Upper lobe of left lung (tissue), 6 donors: Measurements from ENCODE around the gene MAP3K3. TPM values are rescaled to one million over a fixed set of nuclear protein-coding genes. Genes with fewer than 3 reads are reported as not detected.

ENCODE experiments used
- ATAC-seq, 2 donors: fragments of 200-7000 bp; cut with Tn5 transposase; one replicate each; pipeline ENCODE4 v1.9.1; 2022; ENCODE audit warnings: mild to moderate bottlenecking in 2 of 2, moderate library complexity in 2 of 2; ENCODE audit not compliant: low FRiP score in 2 of 2
- DNase-seq, 2 donors: peaks; one replicate each; pipeline ENCODE4 v3.0.0-alpha.2; 2019 to 2020
- H3K27ac ChIP-seq, 4 donors: fragments of 200-600 bp; sonication (generic); one replicate each; pipeline ENCODE4 v1.5.1; 2016 to 2019
- H3K27me3 ChIP-seq, 4 donors: fragments of 200-600 bp; sonication (generic); one replicate each; pipeline ENCODE4 v1.5.1; 2017 to 2019
- H3K36me3 ChIP-seq, 4 donors: fragments of 200-600 bp; sonication (generic); one replicate each; pipeline ENCODE4 v1.5.1; 2016 to 2019
- H3K4me1 ChIP-seq, 4 donors: fragments of 200-600 bp; sonication (generic); one replicate each; pipeline ENCODE4 v1.5.1; 2018 to 2019
- H3K4me3 ChIP-seq, 4 donors: fragments of 200-600 bp; sonication (generic); one replicate each; pipeline ENCODE4 v1.5.1; 2017 to 2019; ENCODE audit warnings: mild to moderate bottlenecking in 2 of 4, moderate library complexity in 1 of 4
- H3K9me3 ChIP-seq, 4 donors: fragments of 200-600 bp; sonication (generic); one replicate each; pipeline ENCODE4 v1.5.1; 2018 to 2019
- EP300 ChIP-seq, 4 donors: sonication (generic); formaldehyde crosslinking; IDR thresholded peaks; one replicate each; pipeline ENCODE4 v1.5.1; 2017; ENCODE audit warnings: antibody characterized with exemption in 4 of 4, control low read depth in 2 of 4
- POLR2A ChIP-seq, 4 donors: fragments of 450-650 bp; IDR thresholded peaks; one replicate each; pipeline ENCODE4 v1.5.1; 2016 to 2017; ENCODE audit warnings: antibody characterized with exemption in 4 of 4, mild to moderate bottlenecking in 2 of 4
- POLR2AphosphoS5 ChIP-seq, 2 donors: sonication (generic); formaldehyde crosslinking; IDR thresholded peaks; one replicate each; pipeline ENCODE4 v1.5.1; 2017; ENCODE audit warnings: antibody characterized with exemption in 2 of 2
- WGBS, 2 donors: methylation state at CpG; one replicate each; pipeline ENCODE4 v1.1.5; 2017 to 2018; 5-methylcytosine and 5-hydroxymethylcytosine counted together
- total RNA-seq, 6 donors: library from RNA; depleted of rRNA in 4 of 6; stranded (reverse); fragments of >200 nt in 4 of 6; gene quantifications; one replicate each; pipeline versions ENCODE4 v1.1.0 to v1.2.1, GENCODE V29; 2016 to 2021
- TF ChIP-seq, protein P1 (sequence below), 6 experiments: fragments of 450-650 bp in 4 of 6; fragments of 200-600 bp in 2 of 6; sonication (generic) in 2 of 6; IDR thresholded peaks; one replicate each; pipeline ENCODE4 v1.5.1; 2016 to 2019; ENCODE audit warnings: antibody characterized with exemption in 6 of 6
- donor health status: DM: no; HTN: no; CAD: no; lungs with moderate emphysema.
- donor health status: DM: no; HTN: yes; CAD: no; lungs with severe emphysema.

MAP3K3 gene
- total RNA-seq, 6 donors from 2014 or later = 55.1 to 116 (median 60.4) TPM

DNA sequence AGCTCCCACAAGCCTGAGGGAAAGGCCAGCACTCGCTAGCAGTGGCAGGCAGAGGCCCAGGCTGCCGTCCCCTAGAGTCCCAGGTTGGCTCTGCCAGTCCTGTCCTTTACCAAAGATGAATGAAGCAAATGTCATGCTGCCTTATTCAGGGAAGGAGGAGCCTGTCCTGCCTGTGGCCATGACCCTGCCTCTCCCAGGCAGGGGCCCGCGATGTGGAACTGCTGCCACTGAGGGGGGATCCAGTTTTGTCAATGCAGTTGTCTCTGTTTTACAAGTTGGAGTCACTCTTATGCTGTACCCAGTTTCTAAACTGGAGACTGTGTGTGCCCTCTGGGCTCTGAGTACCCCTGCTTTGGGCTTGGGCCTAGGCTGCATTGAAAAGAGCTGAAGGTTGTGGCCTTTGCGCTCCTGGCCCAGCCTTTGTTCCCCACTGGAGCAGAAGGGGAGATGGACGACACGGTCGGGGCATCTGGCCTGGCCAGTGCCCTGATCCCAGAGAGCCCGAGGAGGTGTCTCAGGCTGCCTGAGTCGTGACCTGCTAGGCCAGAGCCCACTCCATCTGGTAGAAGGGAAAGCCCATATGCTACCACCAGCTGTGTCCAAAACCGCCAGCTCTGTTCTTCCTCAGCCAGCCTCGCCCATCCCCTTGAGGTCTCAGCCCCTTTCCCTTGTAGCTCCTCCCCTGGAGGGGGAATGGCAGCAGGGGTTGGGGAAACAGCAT, 72.2 kb downstream of the MAP3K3 start:
- H3K4me3 ChIP-seq = no peak overlapping the region
- H3K36me3 ChIP-seq = peaks cover 27 to 55% (median 52%) of the 10 kb centered on the region in 4 donors
- H3K9me3 ChIP-seq = no peaks in the 10 kb centered on the region
- TF ChIP-seq POLR2AphosphoS5 (IDR thresholded peaks at IDR 0.05) (no peak), EP300 (IDR thresholded peaks at IDR 0.05) (no peak), POLR2A (IDR thresholded peaks at IDR 0.05) (no peak)
- TF ChIP-seq, protein P1, sequence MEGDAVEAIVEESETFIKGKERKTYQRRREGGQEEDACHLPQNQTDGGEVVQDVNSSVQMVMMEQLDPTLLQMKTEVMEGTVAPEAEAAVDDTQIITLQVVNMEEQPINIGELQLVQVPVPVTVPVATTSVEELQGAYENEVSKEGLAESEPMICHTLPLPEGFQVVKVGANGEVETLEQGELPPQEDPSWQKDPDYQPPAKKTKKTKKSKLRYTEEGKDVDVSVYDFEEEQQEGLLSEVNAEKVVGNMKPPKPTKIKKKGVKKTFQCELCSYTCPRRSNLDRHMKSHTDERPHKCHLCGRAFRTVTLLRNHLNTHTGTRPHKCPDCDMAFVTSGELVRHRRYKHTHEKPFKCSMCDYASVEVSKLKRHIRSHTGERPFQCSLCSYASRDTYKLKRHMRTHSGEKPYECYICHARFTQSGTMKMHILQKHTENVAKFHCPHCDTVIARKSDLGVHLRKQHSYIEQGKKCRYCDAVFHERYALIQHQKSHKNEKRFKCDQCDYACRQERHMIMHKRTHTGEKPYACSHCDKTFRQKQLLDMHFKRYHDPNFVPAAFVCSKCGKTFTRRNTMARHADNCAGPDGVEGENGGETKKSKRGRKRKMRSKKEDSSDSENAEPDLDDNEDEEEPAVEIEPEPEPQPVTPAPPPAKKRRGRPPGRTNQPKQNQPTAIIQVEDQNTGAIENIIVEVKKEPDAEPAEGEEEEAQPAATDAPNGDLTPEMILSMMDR (IDR thresholded peaks at IDR 0.05) = no peak
- 85 to 87% methylated on average over 5 to 11 of the region's 12 CpGs for WGBS, 2 donors
- no peak for DNase-seq
- H3K27ac ChIP-seq = no peak overlapping the region
- H3K27me3 ChIP-seq = no peaks in the 10 kb centered on the region
- ATAC-seq = no peak
- peaks cover 20 to 30% (median 26%) of the 10 kb centered on the region in 4 donors for H3K4me1 ChIP-seq

DNA sequence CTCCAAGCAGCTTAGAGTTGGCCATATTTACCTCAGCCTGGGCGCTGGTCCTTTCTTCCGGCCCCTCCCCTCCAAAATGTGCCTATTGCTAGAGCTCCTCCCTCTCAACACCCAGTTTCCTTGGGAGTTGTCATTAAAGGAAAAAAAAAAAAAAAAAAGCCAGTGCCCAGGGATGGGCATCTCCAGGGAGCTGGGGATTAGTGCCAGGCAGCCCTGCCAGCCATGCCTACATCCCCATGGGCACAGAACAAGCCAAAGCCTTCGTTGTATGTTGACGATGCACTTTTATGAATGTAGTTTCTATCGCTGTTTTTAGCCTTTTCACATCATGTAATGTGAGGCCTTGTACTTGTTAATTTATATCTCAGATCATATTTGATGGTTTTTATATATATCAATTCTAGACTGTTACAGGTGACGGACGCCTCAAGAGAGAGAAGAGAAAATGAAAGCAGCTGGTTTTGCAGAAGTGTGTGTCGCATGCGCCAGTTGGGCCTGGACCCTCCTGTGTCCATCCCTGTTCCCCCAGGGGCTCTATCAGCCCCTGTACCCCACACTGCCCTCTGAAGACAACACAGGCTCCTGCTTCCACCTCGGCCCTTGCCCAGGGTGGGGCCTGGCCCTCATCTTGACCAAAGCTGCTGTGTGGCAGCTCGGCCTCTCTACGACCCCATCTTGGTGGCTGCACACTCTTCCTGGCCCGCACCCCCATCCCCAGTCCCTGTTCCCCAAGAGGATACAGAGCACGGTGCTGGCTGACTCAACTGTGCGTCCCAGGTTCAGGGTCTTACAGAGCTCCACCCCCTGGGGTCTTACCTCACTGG, 72.9 kb downstream of the MAP3K3 start:
- no peak overlapping the region for H3K4me3 ChIP-seq
- no peak for DNase-seq
- no peaks in the 10 kb centered on the region for H3K27me3 ChIP-seq
- peaks cover 19 to 48% (median 45%) of the 10 kb centered on the region in 4 donors for H3K36me3 ChIP-seq
- ATAC-seq = no peak
- TF ChIP-seq EP300 (IDR thresholded peaks at IDR 0.05) = no peak
- no peak for TF ChIP-seq POLR2AphosphoS5 (IDR thresholded peaks at IDR 0.05)
- no peak for TF ChIP-seq POLR2A (IDR thresholded peaks at IDR 0.05)
- TF ChIP-seq, protein P1 (IDR thresholded peaks at IDR 0.05) = no peak
- 71 to 85% methylated on average over 15 of the region's 15 CpGs for WGBS, 2 donors
- H3K27ac ChIP-seq = peak overlapping the region in 1 of 4 donors; percentile 6
- H3K4me1 ChIP-seq = peaks cover 22 to 38% (median 27%) of the 10 kb centered on the region in 4 donors
- H3K9me3 ChIP-seq = no peaks in the 10 kb centered on the region

DNA sequence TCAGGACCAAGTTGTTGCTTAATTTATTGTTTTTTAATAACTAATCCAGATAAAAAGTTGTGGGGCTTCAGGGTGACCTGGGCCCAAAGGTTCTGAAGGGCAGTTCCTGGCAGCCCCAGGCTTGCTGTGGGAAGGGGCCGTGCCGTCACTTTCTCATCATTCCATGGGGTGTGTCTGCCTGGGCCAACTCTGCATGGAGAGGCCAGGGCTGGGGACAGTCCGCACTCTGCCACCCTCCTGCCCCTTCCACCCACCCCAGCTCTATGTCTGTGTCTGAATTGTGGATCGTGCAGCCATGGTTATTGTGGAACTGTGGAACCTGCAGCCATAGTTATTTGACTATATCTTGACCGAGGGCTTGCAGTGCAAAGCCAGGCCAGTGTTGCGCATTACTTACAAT, 73.7 kb downstream of the MAP3K3 start:
- H3K9me3 ChIP-seq = no peaks in the 10 kb centered on the region
- peaks cover 29 to 45% (median 33%) of the 10 kb centered on the region in 4 donors for H3K4me1 ChIP-seq
- TF ChIP-seq EP300 (IDR thresholded peaks at IDR 0.05) (no peak), POLR2A (IDR thresholded peaks at IDR 0.05) (no peak), POLR2AphosphoS5 (IDR thresholded peaks at IDR 0.05) (no peak)
- TF ChIP-seq, protein P1 (IDR thresholded peaks at IDR 0.05) = no peak
- H3K27me3 ChIP-seq = no peaks in the 10 kb centered on the region
- ATAC-seq (no peak), DNase-seq (no peak)
- H3K27ac ChIP-seq = peak overlapping the region in 1 of 4 donors; percentile 88
- peaks cover 15 to 40% (median 37%) of the 10 kb centered on the region in 4 donors for H3K36me3 ChIP-seq
- WGBS, 2 donors = 84 to 86% methylated on average over 5 to 6 of the region's 6 CpGs
- H3K4me3 ChIP-seq = no peak overlapping the region

DNA sequence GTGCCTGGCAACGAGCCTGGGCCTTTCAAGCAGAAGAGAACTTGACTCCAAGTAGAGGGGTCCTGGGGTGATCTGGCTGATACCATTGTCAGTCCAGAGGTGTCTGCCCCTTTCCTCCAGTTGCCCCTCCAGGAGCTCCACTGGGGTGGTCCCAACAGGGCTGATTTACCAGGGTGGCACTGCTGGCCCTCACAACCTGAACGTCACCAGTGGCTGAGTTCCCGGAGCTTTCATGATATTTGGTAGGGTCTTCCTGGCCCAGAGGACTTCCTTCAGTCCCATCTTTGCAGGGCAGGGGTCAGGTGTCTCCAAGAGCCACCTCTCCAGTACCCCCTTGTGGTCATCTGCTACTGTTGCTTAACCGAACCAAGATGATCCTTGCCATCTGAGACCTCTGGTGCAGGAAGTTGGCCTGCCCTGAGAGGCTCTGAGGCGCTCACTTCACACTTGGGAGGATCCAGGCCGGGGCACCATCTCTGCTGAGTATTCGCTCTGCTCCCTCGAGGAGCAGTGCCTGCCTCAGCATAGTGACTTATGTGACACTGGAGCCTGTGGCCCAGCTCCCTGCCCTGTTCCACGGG, 74.3 kb downstream of the MAP3K3 start:
- no peak overlapping the region for H3K4me3 ChIP-seq
- ATAC-seq = no peak
- H3K4me1 ChIP-seq = peaks cover 35 to 51% (median 39%) of the 10 kb centered on the region in 4 donors
- H3K27ac ChIP-seq = peak overlapping the region; percentile 88 to 92 (median 90)
- peak in 1 of 2 donors; percentile 44 for DNase-seq
- no peaks in the 10 kb centered on the region for H3K27me3 ChIP-seq
- H3K36me3 ChIP-seq = peaks cover 9 to 34% (median 31%) of the 10 kb centered on the region in 4 donors
- WGBS, 2 donors = 49% methylated on average over 7 of the region's 9 CpGs; no CpG with 5 or more reads in 1 of the 2 donors
- H3K9me3 ChIP-seq = no peaks in the 10 kb centered on the region
- TF ChIP-seq EP300 (IDR thresholded peaks at IDR 0.05) (no peak), POLR2A (IDR thresholded peaks at IDR 0.05) (no peak), POLR2AphosphoS5 (IDR thresholded peaks at IDR 0.05) (peak in 1 of 2 donors; percentile 4)
- TF ChIP-seq, protein P1 (IDR thresholded peaks at IDR 0.05) = peak in 5 of 6 experiments; percentile 23 to 49 (median 33)
